Measurements from ENCODE around the gene CASS4. TPM values are rescaled to one million over a fixed set of nuclear protein-coding genes. Genes with fewer than 3 reads are reported as not detected.
"Not testable (repeated sequence)": the region's sequence is repeated elsewhere in the genome, so short reads cannot be mapped to it uniquely, and the experiment has no call there.

Gene CASS4
- total and polyA plus RNA-seq, 9 donors: 1.0 to 6.9 (median 2.5) TPM

DNA sequence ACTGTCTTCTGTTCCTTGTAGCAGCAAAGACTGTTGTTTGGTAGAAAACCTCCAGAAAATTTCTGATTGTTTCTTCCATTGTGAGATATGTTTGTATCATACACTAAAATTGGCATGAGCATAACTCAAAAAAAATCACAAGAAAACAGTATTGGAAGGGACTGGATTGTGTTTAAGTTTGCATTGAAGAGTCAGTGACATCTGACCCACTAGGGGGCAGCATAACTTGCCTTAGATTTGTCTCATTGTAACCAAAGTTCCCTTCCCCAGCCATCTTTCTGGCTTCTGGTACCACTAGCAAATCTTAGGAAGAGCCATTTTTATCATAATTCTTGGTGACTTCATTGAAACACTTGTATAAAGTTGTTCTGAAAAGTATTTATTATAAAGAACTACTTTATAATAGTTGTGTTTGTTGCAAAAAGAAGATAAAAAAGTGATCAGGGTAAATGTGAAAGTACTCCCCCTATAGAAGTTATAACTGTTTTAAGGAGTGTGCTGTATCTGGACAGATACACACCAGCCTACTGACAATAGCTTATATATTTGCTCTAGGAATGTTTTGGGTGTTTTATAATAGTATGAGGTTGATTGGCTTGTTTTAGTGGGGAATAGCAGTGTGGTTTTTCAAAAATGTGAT is 11.9 kb upstream of the CASS4 start:
- no peaks in the 10 kb centered on the region for H3K27me3 ChIP-seq
- H3K9me3 ChIP-seq: no peaks in the 10 kb centered on the region
- no peaks in the 10 kb centered on the region for H3K36me3 ChIP-seq
- intact Hi-C loops (cut with DNase I): no loop called here
- no peaks in the 10 kb centered on the region for H3K4me1 ChIP-seq (ENCODE audit: insufficient read depth)
- DNase-seq: peak in 2 of 5 donors; percentile 46 to 70
- no peak overlapping the region for H3K27ac ChIP-seq
- TF ChIP-seq EP300 (IDR thresholded peaks at IDR 0.05): no peak
- TF ChIP-seq, protein P1, sequence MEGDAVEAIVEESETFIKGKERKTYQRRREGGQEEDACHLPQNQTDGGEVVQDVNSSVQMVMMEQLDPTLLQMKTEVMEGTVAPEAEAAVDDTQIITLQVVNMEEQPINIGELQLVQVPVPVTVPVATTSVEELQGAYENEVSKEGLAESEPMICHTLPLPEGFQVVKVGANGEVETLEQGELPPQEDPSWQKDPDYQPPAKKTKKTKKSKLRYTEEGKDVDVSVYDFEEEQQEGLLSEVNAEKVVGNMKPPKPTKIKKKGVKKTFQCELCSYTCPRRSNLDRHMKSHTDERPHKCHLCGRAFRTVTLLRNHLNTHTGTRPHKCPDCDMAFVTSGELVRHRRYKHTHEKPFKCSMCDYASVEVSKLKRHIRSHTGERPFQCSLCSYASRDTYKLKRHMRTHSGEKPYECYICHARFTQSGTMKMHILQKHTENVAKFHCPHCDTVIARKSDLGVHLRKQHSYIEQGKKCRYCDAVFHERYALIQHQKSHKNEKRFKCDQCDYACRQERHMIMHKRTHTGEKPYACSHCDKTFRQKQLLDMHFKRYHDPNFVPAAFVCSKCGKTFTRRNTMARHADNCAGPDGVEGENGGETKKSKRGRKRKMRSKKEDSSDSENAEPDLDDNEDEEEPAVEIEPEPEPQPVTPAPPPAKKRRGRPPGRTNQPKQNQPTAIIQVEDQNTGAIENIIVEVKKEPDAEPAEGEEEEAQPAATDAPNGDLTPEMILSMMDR (IDR thresholded peaks at IDR 0.05): peak; percentile 45 to 60 (median 58)
- TF ChIP-seq POLR2A (IDR thresholded peaks at IDR 0.05): no peak
- H3K4me3 ChIP-seq: no peak overlapping the region

DNA sequence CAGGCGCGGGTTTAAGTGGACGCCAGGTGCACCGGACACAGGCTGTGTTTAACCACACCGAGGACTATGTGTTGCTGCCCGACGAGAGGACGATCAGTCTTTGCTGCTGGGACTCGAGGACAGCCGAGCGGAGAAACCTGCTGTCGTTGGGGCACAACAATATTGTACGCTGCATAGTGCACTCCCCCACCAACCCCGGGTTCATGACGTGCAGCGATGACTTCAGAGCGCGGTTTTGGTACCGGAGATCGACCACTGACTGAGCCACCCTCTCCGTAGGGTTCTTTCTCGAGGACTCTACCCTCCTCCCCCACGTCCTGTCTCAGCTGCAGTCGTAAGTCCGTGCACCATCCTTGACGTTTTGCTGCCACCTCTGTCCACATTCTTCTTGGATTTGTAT is 8.6 kb upstream of the CASS4 start:
- TF ChIP-seq, protein P1 (IDR thresholded peaks at IDR 0.05): no peak
- TF ChIP-seq POLR2A (IDR thresholded peaks at IDR 0.05) (no peak), EP300 (IDR thresholded peaks at IDR 0.05) (no peak)

DNA sequence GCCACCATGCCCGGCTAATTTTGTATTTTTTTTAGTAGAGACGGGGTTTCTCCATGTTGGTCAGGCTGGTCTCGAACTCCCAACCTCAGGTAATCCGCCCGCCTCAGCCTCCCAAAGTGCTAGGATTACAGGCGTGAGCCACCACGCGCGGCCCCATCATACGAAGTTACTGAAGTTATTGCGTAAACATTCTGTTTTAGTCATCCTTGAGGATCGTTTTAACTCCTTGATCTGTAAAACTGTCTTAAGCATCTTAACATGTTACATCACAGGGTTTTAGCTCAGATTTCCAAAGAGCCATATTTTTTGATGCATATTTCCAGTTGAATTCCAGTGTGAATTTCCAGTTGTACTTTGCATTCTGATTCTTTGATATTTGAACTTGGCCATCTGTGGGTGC is 6.7 kb upstream of the CASS4 start:
- H3K36me3 ChIP-seq; intact Hi-C loops (cut with DNase I): not testable (repeated sequence)

More for the DNA sequence above, 8.6 kb upstream of the CASS4 start:
- Histone ChIP-seq H3K36me3 (no peaks in the 10 kb centered on the region), H3K4me1 (ENCODE audit: insufficient read depth) (no peaks in the 10 kb centered on the region), H3K27me3 (no peaks in the 10 kb centered on the region), H3K4me3 (no peak overlapping the region), H3K9me3 (no peaks in the 10 kb centered on the region), H3K27ac (no peak overlapping the region)
- no peak for DNase-seq
- intact Hi-C loops (cut with DNase I): no loop called here
- WGBS, 3 donors: 83 to 90% (median 88%) methylated on average over 26 of the region's 26 CpGs

DNA sequence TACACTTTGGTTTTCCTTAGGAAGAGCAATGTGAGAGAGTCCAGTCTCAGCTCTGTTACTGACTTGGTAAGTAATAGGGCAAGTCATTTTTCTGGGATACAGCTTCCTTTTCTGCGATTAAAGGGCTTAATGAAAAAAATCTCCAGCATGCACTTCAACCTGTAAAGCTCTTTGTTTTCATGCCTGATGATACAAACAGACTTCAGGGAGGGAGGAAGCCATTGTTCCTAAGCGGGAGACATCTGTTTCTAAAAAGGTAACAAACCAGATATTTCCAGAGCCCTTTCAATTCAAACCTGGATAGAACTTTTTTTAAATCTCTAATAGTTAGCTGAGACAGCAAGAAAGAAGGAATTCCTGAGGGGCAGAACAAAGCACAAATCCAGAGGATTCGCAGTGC is 5.2 kb upstream of the CASS4 start:
- no peak for DNase-seq
- intact Hi-C loops (cut with DNase I): no loop called here
- Histone ChIP-seq H3K27me3 (no peaks in the 10 kb centered on the region), H3K4me1 (ENCODE audit: insufficient read depth) (peaks cover 16% of the 10 kb centered on the region), H3K9me3 (no peaks in the 10 kb centered on the region), H3K36me3 (no peaks in the 10 kb centered on the region), H3K4me3 (no peak overlapping the region), H3K27ac (no peak overlapping the region)
- 83 to 91% (median 89%) methylated on average over 3 of the region's 3 CpGs for WGBS, 3 donors
- TF ChIP-seq POLR2A (IDR thresholded peaks at IDR 0.05): no peak
- TF ChIP-seq EP300 (IDR thresholded peaks at IDR 0.05): no peak
- TF ChIP-seq, protein P1 (IDR thresholded peaks at IDR 0.05): no peak

More for the DNA sequence above, 6.7 kb upstream of the CASS4 start:
- H3K4me3 ChIP-seq; DNase-seq; H3K9me3 ChIP-seq; H3K4me1 ChIP-seq (ENCODE audit: insufficient read depth); H3K27ac ChIP-seq; H3K27me3 ChIP-seq: not testable (repeated sequence)
- 92 to 97% (median 95%) methylated on average over 12 of the region's 12 CpGs for WGBS, 3 donors

DNA sequence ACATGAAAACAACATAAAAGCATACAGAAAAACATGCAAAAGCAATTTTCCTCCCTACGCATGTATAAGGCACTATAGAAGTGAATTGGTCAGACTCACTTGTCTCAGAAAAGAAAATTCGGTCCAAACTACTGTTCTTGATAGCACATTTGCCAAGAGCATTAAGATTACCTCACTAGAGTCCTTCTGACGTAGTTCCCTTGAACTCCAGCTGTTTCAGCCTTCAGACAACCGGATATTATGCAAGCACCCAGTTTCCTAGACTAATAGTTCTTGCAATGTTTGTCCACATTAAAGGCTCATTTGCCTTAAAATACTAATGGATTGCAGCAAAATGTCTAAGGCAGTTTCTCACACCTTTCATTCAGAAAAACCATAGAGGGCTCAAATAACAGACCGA is 2.5 kb upstream of the CASS4 start:
- Histone ChIP-seq H3K9me3 (no peaks in the 10 kb centered on the region), H3K27me3 (no peaks in the 10 kb centered on the region), H3K4me1 (ENCODE audit: insufficient read depth) (peaks cover 20% of the 10 kb centered on the region), H3K27ac (peak overlapping the region; percentile 23 to 67), H3K36me3 (no peaks in the 10 kb centered on the region), H3K4me3 (no peak overlapping the region)
- intact Hi-C loops (cut with DNase I): no loop called here
- WGBS, 3 donors: 26 to 32% (median 30%) methylated on average over 5 of the region's 5 CpGs
- DNase-seq: peak in 1 of 5 donors; percentile 61
- TF ChIP-seq POLR2A (IDR thresholded peaks at IDR 0.05) (no peak), EP300 (IDR thresholded peaks at IDR 0.05) (peak; percentile 51)

Data from ovary (tissue), 9 donors.